GM19238 (cell line): ENCODE measurements around the gene DNASE1L2.

Experiments used
- DNase-seq: peaks from one replicate; pipeline ENCODE4 v3.0.0; 2011; ENCODE audit warnings: low spot score; ENCODE audit not compliant: insufficient read length

Gene DNASE1L2

GRCh38 chr16:2284797-2285576, 48.7 kb downstream of the DNASE1L2 start:
- no peak for DNase-seq

- no peak for DNase-seq
Measured at GRCh38 chr16:2285731-2286191, 49.5 kb downstream of the DNASE1L2 start.

DNA sequence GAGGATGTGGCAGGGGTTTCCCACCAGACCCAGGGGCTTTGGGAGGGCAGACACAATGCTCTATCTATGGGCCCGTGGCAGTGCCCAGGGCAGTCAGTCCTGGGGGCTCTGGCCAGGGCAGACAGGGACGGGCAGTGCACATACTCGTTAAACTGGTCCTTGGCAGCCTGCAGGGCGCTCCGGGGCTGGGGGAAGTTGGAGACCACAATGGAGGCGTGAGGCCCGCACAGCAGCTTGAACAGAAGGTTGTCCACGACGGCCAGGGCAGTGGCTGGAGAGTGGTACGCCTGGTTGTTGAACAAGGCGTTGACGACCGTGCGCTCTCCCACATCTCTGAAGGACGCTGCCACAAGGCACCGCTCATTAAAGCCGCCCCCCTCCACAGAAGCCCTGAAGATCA, 50.3 kb downstream of the DNASE1L2 start:
- DNase-seq: no peak

DNA sequence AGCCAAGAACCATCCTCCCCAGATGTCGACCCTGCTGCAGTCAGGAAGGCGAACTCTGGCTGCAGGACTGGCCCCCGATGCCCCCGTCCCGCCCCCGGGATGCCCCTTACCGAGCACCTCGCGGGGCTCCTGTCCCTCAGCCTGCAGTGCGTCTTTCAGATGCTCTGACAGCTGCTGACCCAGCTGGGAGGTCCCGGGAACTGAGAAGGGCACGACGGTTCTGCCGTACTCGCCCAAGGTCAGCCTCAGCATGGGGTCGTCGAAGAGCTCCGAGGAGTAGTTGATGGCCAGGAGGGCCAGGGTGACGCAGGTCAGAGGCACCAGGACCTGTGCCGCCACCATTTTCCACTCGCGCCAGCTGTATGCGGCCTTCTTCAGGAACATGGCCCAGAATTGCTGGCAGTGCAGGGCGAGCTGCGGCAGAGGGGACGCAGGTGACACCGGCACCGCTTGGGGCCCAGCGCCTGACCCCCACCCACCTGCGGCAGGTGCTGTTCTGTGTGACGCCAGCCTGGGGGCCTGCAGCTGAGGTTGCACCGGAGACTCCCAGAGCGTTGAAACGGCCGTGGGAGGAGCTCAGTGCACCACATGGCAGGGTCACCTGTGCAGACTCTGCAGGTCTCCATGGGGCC, 51.8 kb downstream of the DNASE1L2 start:
- no peak for DNase-seq
